Measurements from ENCODE around the gene TBC1D5. TPM values are rescaled to one million over a fixed set of nuclear protein-coding genes. Genes with fewer than 3 reads are reported as not detected.

The TBC1D5 gene
- total and polyA plus RNA-seq, 2 of the 8 experiments (the other 6 are each of a cell fraction or from before 2014, with no cell fraction given), result 11.0 to 22.9 TPM

GRCh38 chr3:17625133-17625532 is 117.3 kb downstream of the TBC1D5 start:
- Histone ChIP-seq H3K4me3 (ENCODE audit: extremely low read depth in 1 of 4, insufficient read depth in 2 of 4, low read depth in 3 of 4, low read length in 4 of 4) (peak overlapping the region in 1 of 4 experiments; percentile 37; a peak in 1 of 8 replicates), H3K23ac (ENCODE audit: insufficient read length) (no peak overlapping the region), H4K5ac (ENCODE audit: insufficient read length, low read depth, low read length) (no peak overlapping the region), H4K20me1 (replicated peaks in 1 of 2; ENCODE audit: control insufficient read depth in 1 of 2, insufficient read depth in 2 of 2, low read length in 2 of 2) (no peaks in the 10 kb centered on the region), H3K4me1 (replicated peaks in 1 of 4; ENCODE audit: control insufficient read depth in 3 of 4, insufficient read depth in 4 of 4, low read length in 3 of 4) (peaks cover 0 to 8% (median 5%) of the 10 kb centered on the region in 4 experiments; a peak in 3 of 7 replicates), H3K18ac (ENCODE audit: extremely low read depth, low read length) (no peak overlapping the region), H2BK12ac (ENCODE audit: low read depth, low read length) (no peak overlapping the region), H2BK20ac (ENCODE audit: low read length) (no peak overlapping the region), H3K27ac (ENCODE audit: low read depth, low read length) (no peak overlapping the region), H3K4ac (replicated peaks; ENCODE audit: insufficient read length, low read depth, low read length) (no peak overlapping the region), H2BK120ac (replicated peaks; ENCODE audit: low read depth, low read length) (no peak overlapping the region), H3K79me2 (ENCODE audit: control insufficient read depth in 1 of 2, insufficient read depth in 2 of 2, low read length in 2 of 2) (no peaks in the 10 kb centered on the region), H4K8ac (ENCODE audit: extremely low read depth, insufficient read depth, low read length) (no peak overlapping the region), H3K56ac (replicated peaks; ENCODE audit: insufficient read length, low read depth, low read length) (no peak overlapping the region), H3K14ac (ENCODE audit: insufficient read length) (no peak overlapping the region), H3K27me3 (replicated peaks in 1 of 4; ENCODE audit: control insufficient read depth in 3 of 4, extremely low read depth in 1 of 4, insufficient read depth in 3 of 4, low read length in 3 of 4) (no peaks in the 10 kb centered on the region), H2AK5ac (ENCODE audit: low read depth, low read length) (no peak overlapping the region), H3K9me3 (ENCODE audit: insufficient read depth in 2 of 2, low read depth in 1 of 2, low read length in 1 of 2) (no peaks in the 10 kb centered on the region), H3K79me1 (ENCODE audit: low read depth, low read length) (no peaks in the 10 kb centered on the region), H3K9ac (replicated peaks in 1 of 4; ENCODE audit: extremely low read depth in 1 of 4, low read depth in 3 of 4, low read length in 3 of 4) (no peak overlapping the region), H3K36me3 (ENCODE audit: control insufficient read depth in 2 of 4, insufficient read depth in 4 of 4, low read length in 3 of 4) (no peaks in the 10 kb centered on the region), H2BK5ac (ENCODE audit: low read depth, low read length) (no peak overlapping the region), H3K23me2 (ENCODE audit: low read depth, low read length) (no peaks in the 10 kb centered on the region), H4K91ac (replicated peaks; ENCODE audit: insufficient read length, low read length) (no peak overlapping the region), H2BK15ac (ENCODE audit: low read length) (no peak overlapping the region), H3K4me2 (ENCODE audit: insufficient read depth in 1 of 2, low read depth in 2 of 2, low read length in 2 of 2) (peak overlapping the region in 1 of 2 experiments; percentile 38; a peak in 2 of 4 replicates), H2AFZ (ENCODE audit: low read length) (no peak overlapping the region)
- no peak for DNase-seq (ENCODE audit: low read depth in 1 of 2, low spot score in 2 of 2)
- FAIRE-seq, result no peak
- ChIA-PET CTCF (ENCODE audit: partially characterized antibody) (no interaction called here), POLR2A (ENCODE audit: partially characterized antibody) (no interaction called here)
- TF ChIP-seq FOSL1 (IDR thresholded peaks at IDR 0.05; ENCODE audit: insufficient read depth, low read depth, low read length), result no peak
- TF ChIP-seq E2F6 (IDR thresholded peaks at IDR 0.05), result no peak
- TF ChIP-seq BACH1 (IDR thresholded peaks at IDR 0.05; ENCODE audit: low read length), result no peak
- TF ChIP-seq MAX (IDR thresholded peaks at IDR 0.05), result no peak
- WGBS, 2 experiments (ENCODE audit: extremely low coverage in 1 of 2, insufficient coverage in 1 of 2, insufficient read length in 1 of 2, insufficient replicate concordance in 2 of 2, low coverage in 1 of 2, low lambda C conversion rate in 2 of 2, missing lambda C conversion rate in 1 of 2), result 46% methylated on average over 2 of the region's 2 CpGs; no CpG with 5 or more reads in 1 of the 2 experiments
